HG03064 (cell line): ENCODE data around the gene MEX3A.
A peak's percentile ranks its signal among the peaks of the same experiment; 100 is the strongest.
"Not testable (repeated sequence)": the region's sequence is repeated elsewhere in the genome, so short reads cannot be mapped to it uniquely, and the experiment has no call there.

ENCODE experiments used
- ATAC-seq: cut with Tn5 transposase; IDR thresholded peaks from one replicate; pipeline ENCODE4 v1.9.1; 2021; ENCODE audit warnings: low read depth; ENCODE audit not compliant: unreplicated experiment

Gene MEX3A

GRCh38 chr1:156060937-156061636 lies 21.2 kb downstream of the MEX3A start, which contains the start of gene RAB25:
Gene RAB25 (plus strand): TSS chr1:156061160. CDS start chr1:156061401, 241 bp downstream.
- no peak for ATAC-seq

GRCh38 chr1:156056326-156056849 lies 25.9 kb downstream of the MEX3A start:
- no peak for ATAC-seq

- ATAC-seq = no peak
These were observed 26.8 kb downstream of the MEX3A start for GRCh38 chr1:156055281-156056048.

- ATAC-seq = peak; percentile 70
These were observed 27.6 kb downstream of the MEX3A start, which contains the start of gene LAMTOR2 for GRCh38 chr1:156054500-156055280. Gene LAMTOR2 (plus strand): TSS chr1:156054782. CDS start chr1:156054890, 108 bp downstream.

- no peak for ATAC-seq
These were observed 28.3 kb downstream of the MEX3A start, which contains the start of gene UBQLN4 for GRCh38 chr1:156053768-156054499. Gene UBQLN4 (minus strand): TSS chr1:156053798. CDS start chr1:156053701, 97 bp downstream.

- ATAC-seq = no peak
These were observed 29.1 kb downstream of the MEX3A start for GRCh38 chr1:156052862-156053767.

- no peak for ATAC-seq
These were observed 31.1 kb downstream of the MEX3A start for GRCh38 chr1:156051011-156051725.

- no peak for ATAC-seq
These were observed 31.9 kb downstream of the MEX3A start for GRCh38 chr1:156050376-156050775.

GRCh38 chr1:156048663-156049258 lies 33.5 kb downstream of the MEX3A start:
- ATAC-seq = no peak

- no peak for ATAC-seq
These were observed 37.2 kb downstream of the MEX3A start for GRCh38 chr1:156045076-156045475.

- no peak for ATAC-seq
These were observed 39.4 kb downstream of the MEX3A start for GRCh38 chr1:156042828-156043227.

- not testable (repeated sequence) for ATAC-seq
These were observed 47.3 kb downstream of the MEX3A start for GRCh38 chr1:156034991-156035390.

- no peak for ATAC-seq
These were observed 49.3 kb downstream of the MEX3A start for GRCh38 chr1:156033011-156033410.

GRCh38 chr1:156026588-156026987 lies 55.7 kb downstream of the MEX3A start:
- ATAC-seq = no peak

GRCh38 chr1:156025876-156026275 lies 56.4 kb downstream of the MEX3A start:
- ATAC-seq = no peak

- ATAC-seq = no peak
These were observed 57.5 kb downstream of the MEX3A start for GRCh38 chr1:156024801-156025200.
